GM08714 (cell line): ENCODE results near the gene FAM171A2.

Experiments used
- H3K4me3 ChIP-seq: fragments of 200-500 bp; sonication (Bioruptor generic); 2 replicates; pipeline ENCODE4 v1.5.1; 2014; ENCODE audit warnings: mild to moderate bottlenecking, low read length, inconsistent platforms
- ZNF274 ChIP-seq: IDR thresholded peaks from 2 replicates; pipeline ENCODE4 v1.6.1; 2012; ENCODE audit warnings: mild to moderate bottlenecking, low read depth, low read length

FAM171A2 gene

DNA sequence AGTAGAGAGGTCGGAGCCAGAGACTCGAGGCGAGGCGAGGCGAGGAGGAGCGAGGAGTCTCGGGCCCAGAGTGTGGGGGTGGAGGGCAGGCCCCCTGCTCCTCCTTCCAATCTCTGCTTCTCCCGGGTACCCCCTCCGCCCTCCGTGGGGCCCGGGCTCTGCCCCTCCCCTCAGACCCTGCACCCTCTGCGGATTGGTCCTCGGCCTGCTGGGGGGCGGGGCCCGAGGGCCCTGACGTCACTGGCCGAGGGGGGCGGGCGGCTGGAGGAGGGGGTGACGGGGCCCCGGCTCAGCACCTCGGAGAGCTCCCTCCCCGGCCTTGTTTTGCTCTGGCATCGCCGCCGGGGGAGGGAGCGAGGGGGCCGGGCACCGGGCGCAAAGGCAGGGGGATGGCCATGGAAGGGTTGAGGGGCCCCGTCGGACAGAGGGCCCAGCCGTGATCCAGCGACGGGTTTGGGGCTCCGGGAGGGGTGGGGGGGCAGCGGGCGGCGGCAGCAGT lies 55.3 kb downstream of the FAM171A2 start, which contains the start of gene RUNDC3A:
Gene RUNDC3A, plus strand, starts transcription at position 282 of the 499 bp plus-strand sequence. CDS start 232 bp downstream, outside the sequence.
- TF ChIP-seq ZNF274: no peak
- H3K4me3 ChIP-seq: peak within 1 kb of the TSS; percentile 14; the same call in 1 of the 2 replicates

- H3K4me3 ChIP-seq: no peak overlapping the region
Measured at GRCh38 chr17:44307387-44308186, 56.1 kb downstream of the FAM171A2 start.

GRCh38 chr17:44304651-44305050 lies 59.0 kb downstream of the FAM171A2 start:
- no peak for TF ChIP-seq ZNF274
- H3K4me3 ChIP-seq: no peak overlapping the region

More at GRCh38 chr17:44307387-44308186, 56.1 kb downstream of the FAM171A2 start:
- TF ChIP-seq ZNF274: no peak
